NT2/D1 (cell line): ENCODE measurements around the gene EIF5A2.

Source experiments
- DNase-seq: peaks from one replicate; pipeline ENCODE4 v3.0.0-alpha.2; 2011; ENCODE audit warnings: low read depth, low spot score
- H3K27me3 ChIP-seq: 2 replicates; pipeline ENCODE4 v1.6.0; 2011; ENCODE audit warnings: mild to moderate bottlenecking; ENCODE audit not compliant: insufficient read length, insufficient read depth
- H3K36me3 ChIP-seq: 2 replicates; pipeline ENCODE4 v1.6.1; 2011; ENCODE audit warnings: mild to moderate bottlenecking, low read length, mixed read lengths; ENCODE audit not compliant: insufficient read depth, insufficient read length
- H3K4me1 ChIP-seq: 2 replicates; pipeline ENCODE4 v1.5.1; 2011; ENCODE audit not compliant: insufficient read depth, insufficient read length
- H3K4me3 ChIP-seq: 2 replicates; pipeline ENCODE4 v1.5.1; 2011; ENCODE audit warnings: low read depth; ENCODE audit not compliant: insufficient read length
- H3K9ac ChIP-seq: 2 replicates; pipeline ENCODE4 v1.6.0; 2011; ENCODE audit warnings: low read depth; ENCODE audit not compliant: insufficient read length
- H3K9me3 ChIP-seq: 2 replicates; pipeline ENCODE4 v1.5.1; 2011; ENCODE audit warnings: mild to moderate bottlenecking, low read length; ENCODE audit not compliant: insufficient read depth
- SUZ12 ChIP-seq: IDR thresholded peaks from 2 replicates; pipeline ENCODE4 v1.6.1; 2011; ENCODE audit not compliant: insufficient read length, insufficient read depth; ENCODE audit errors: extremely low read depth
- YY1 ChIP-seq: IDR thresholded peaks from 2 replicates; pipeline ENCODE4 v1.6.1; 2011; ENCODE audit not compliant: insufficient read length, insufficient read depth
- ZNF274 ChIP-seq: IDR thresholded peaks from 2 replicates; pipeline ENCODE4 v1.6.1; 2011; ENCODE audit warnings: mild to moderate bottlenecking, low read depth, low read length

EIF5A2 gene

DNA sequence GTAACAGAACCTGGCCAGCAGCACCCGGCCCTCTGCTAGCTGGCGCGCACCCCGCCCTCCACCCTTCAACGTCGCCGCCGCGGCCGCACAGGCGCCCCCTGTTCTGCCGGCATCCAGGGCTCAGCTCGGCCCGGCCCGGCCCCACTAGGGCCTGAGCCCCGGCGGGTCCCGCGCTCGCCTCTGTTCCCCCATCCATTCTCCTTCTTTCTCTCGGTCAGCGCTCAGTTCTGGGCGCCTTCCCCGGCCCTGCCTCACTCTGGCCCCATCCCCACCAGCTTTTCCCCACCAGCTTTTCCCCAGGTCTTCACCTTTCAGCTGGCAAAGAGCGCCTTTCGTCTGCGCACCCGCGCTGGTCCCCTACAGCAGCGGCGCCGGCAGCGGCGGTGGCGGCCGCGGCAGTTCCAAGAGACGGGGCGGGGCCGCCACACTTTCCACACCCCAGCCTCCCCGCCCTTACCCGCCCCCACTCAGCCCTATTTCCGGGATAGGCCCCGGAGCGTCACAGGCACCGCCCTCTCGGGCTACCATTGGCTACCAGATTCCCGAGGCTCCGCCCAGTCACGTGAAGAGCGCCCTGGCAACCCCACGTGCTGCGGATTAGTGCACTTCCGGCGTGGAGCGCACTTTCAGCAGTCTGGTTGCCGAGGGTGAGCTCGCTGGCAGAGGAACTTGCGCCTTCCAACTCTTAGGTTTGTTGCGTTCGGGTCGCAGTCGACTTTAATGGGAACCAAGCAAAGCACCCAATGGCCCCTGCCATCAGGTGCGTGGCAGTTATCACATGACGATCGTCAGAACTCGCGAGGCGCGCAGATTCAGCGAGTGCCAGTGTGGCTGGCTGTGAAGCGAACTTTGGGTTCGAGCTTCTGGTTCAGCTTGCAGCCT, at the start of gene EIF5A2:
Gene EIF5A2 (minus strand): TSS at position 403 of the 882 bp plus-strand sequence. CDS start 831 bp downstream, outside the sequence.
- peak; percentile 95 for DNase-seq
- Histone ChIP-seq H3K27me3 (peaks cover 11% of the 10 kb centered on the region), H3K9me3 (peaks cover 13% of the 10 kb centered on the region; the same call in 1 of the 2 replicates), H3K36me3 (no peaks in the 10 kb centered on the region), H3K9ac (peak within 1 kb of the TSS; percentile 79), H3K4me3 (peak within 1 kb of the TSS; percentile 48), H3K4me1 (no peaks in the 10 kb centered on the region)
- TF ChIP-seq SUZ12: no peak
- TF ChIP-seq YY1: no peak
- TF ChIP-seq ZNF274: no peak

DNA sequence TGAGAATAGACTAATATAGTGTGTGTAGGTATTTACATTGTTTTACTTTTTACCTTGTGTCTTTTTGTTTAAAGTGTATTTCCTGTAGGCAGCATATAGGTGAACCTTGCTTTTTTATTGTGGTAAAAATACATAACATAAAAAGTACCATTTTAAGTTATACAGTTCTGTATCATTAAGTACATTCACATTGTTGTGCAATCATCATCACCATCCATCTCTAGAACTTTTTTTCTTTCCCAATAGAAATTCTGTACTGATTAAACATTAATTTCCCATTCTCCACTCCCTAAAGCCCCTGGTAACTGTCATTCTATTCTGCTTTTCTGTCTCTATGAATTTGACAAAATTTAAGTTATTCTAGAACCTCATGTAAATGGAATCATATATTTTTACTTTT, 48.2 kb upstream of the EIF5A2 start:
- H3K9me3 ChIP-seq: no peaks in the 10 kb centered on the region
- no peaks in the 10 kb centered on the region for H3K36me3 ChIP-seq
- no peak for DNase-seq
- peaks cover 3% of the 10 kb centered on the region for H3K4me1 ChIP-seq
- no peak overlapping the region for H3K9ac ChIP-seq
- no peaks in the 10 kb centered on the region for H3K27me3 ChIP-seq
- no peak overlapping the region for H3K4me3 ChIP-seq
- TF ChIP-seq SUZ12 (no peak), ZNF274 (no peak), YY1 (no peak)

DNA sequence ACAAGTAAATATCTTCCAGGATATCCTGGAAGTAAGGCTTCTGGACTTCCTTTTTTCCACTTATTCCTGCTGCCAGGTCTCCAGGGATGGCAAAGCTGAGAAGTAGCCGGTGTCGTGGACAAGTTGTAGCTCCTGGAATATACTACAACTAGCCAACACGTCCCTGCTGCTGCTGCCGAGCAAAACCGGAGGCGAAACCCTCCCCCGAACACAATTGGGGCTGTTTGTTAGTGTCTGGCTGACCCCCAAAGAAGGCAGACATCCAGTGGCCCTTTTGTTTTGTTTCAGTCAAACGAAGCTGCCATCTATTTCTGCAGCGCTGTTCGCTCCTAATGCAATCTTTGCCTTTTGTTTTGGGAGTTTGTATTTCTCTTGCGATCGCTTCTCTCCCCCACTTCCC, 45.3 kb upstream of the EIF5A2 start:
- no peak for DNase-seq
- H3K9ac ChIP-seq: no peak overlapping the region
- no peaks in the 10 kb centered on the region for H3K27me3 ChIP-seq
- no peak overlapping the region for H3K4me3 ChIP-seq
- H3K9me3 ChIP-seq: no peaks in the 10 kb centered on the region
- TF ChIP-seq SUZ12: no peak
- no peak for TF ChIP-seq YY1
- TF ChIP-seq ZNF274: no peak
- no peaks in the 10 kb centered on the region for H3K36me3 ChIP-seq
- peaks cover 3% of the 10 kb centered on the region for H3K4me1 ChIP-seq

DNA sequence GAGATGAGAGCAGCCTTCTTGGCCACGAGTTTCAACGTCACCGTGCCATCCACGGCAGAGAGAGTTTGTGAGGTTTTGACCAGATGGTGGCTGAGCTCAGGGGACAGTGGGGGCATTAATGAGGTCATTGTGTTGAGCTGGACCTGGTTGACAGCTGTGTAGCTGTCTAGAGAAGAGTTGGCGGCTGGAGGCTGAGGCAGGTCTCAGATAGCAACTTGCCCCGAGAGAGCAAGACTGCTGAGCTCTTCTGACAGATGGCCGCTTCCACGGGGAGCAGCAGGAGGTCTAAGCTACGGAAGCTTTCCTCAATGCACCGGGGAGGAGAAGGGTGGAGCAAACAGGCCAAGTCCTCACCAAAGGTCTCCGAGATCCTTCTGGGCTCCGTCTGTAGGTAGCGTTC, 44.8 kb upstream of the EIF5A2 start:
- peaks cover 3% of the 10 kb centered on the region for H3K4me1 ChIP-seq
- DNase-seq: no peak
- no peak for TF ChIP-seq SUZ12
- TF ChIP-seq ZNF274: no peak
- TF ChIP-seq YY1: no peak
- H3K36me3 ChIP-seq: no peaks in the 10 kb centered on the region
- no peak overlapping the region for H3K4me3 ChIP-seq
- no peak overlapping the region for H3K9ac ChIP-seq
- no peaks in the 10 kb centered on the region for H3K27me3 ChIP-seq
- no peaks in the 10 kb centered on the region for H3K9me3 ChIP-seq

DNA sequence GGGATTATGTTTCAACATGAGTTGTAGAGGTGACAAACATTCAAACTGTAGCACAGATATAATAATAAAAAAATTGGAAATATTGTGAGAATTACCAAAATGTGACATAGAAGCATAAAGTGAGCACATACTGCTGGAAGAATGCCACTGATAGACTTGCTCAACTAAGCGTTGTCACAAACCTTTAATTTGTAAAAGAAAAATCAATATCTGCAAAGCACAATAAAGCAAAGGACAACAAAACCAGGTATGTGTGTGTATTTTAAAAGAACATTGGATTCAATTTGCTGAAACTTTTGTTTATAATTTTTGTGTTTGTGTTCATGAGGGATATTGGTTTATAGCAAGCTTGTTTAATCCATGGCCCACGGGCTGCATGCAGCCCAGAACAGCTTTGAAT, 40.8 kb upstream of the EIF5A2 start:
- H3K4me1 ChIP-seq: peaks cover 3% of the 10 kb centered on the region
- H3K9ac ChIP-seq: no peak overlapping the region
- H3K36me3 ChIP-seq: no peaks in the 10 kb centered on the region
- no peak for DNase-seq
- H3K27me3 ChIP-seq: no peaks in the 10 kb centered on the region
- no peak for TF ChIP-seq YY1
- no peak for TF ChIP-seq SUZ12
- H3K9me3 ChIP-seq: peaks cover 21% of the 10 kb centered on the region; the same call in 1 of the 2 replicates
- no peak overlapping the region for H3K4me3 ChIP-seq

DNA sequence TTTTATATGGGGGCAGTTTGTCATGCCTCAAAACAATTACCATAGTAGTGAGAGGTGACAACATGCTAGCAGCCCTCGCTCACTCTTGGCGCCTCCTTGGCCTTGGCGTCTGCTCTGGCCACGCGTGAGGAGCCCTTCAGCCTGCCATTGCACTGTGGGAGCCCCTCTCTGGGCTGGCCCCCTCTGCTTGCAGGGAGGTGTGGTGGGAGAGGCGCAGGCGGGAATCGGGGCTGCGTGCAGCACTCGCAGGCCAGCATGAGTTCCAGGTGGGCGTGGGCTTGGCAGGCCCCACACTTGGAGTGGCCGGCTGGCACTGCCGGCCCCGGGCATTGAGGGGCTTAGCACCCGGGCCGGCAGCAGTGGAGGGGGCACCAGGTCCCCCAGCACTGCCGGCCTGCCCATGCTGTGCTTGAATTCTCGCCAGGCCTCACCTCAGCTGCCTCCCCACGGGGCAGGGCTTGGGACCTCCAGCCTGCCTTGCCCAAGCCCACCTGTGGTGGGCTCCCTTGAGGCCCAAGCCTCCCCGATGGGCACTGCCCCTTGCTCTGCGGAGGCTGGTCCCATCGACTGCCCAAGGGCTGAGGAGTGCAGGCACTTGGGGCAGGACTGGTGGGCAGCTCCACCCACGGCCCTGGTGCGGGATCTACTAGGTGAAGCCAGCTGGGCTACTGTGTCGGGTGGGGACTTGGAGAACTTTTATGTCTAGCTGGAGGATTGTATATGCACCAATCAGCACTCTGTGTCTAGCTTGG, 38.8 kb upstream of the EIF5A2 start:
- no peak overlapping the region for H3K4me3 ChIP-seq
- no peaks in the 10 kb centered on the region for H3K4me1 ChIP-seq
- H3K9me3 ChIP-seq: peaks cover 21% of the 10 kb centered on the region; the same call in 1 of the 2 replicates
- no peak for DNase-seq
- no peaks in the 10 kb centered on the region for H3K36me3 ChIP-seq
- no peaks in the 10 kb centered on the region for H3K27me3 ChIP-seq
- H3K9ac ChIP-seq: no peak overlapping the region
- no peak for TF ChIP-seq YY1
- no peak for TF ChIP-seq ZNF274
- no peak for TF ChIP-seq SUZ12

DNA sequence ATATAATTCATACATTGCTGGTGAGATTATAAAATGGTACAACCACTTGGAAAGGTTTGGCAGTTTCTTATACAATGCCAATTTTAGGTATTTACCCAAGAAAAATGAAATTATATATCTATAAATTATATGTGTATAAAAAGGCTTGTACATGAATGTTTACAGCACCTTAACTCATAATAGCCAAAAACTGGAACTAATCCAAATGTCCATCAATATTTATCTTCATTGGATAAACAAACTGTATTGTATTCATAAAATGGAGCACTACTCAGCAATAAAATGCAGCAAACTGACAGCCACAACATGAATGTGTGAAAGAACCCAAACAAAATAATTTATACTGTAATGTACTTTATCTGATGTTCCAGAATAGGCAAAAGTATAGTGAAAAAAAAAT, 33.6 kb upstream of the EIF5A2 start:
- no peak overlapping the region for H3K9ac ChIP-seq
- DNase-seq: no peak
- H3K4me1 ChIP-seq: no peaks in the 10 kb centered on the region

More for the DNA sequence above, 33.6 kb upstream of the EIF5A2 start:
- TF ChIP-seq SUZ12 (no peak), YY1 (no peak), ZNF274 (no peak)
- Histone ChIP-seq H3K4me3 (no peak overlapping the region), H3K36me3 (no peaks in the 10 kb centered on the region), H3K27me3 (no peaks in the 10 kb centered on the region), H3K9me3 (peaks cover 52% of the 10 kb centered on the region)
